Measurements from ENCODE around the gene PLA2G2F. TPM values are rescaled to one million over a fixed set of nuclear protein-coding genes. Genes with fewer than 3 reads are reported as not detected.
A peak's percentile ranks its signal among the peaks of the same experiment; 100 is the strongest.

Gene PLA2G2F
- total and polyA plus RNA-seq, 9 of the 15 experiments (the other 6 are each of a cell fraction or from before 2014, with no cell fraction given): not detected

- Histone ChIP-seq H3K4me2 (ENCODE audit: insufficient read depth, low read length) (peak overlapping the region; percentile 59), H4K20me1 (replicated peaks; ENCODE audit: control insufficient read depth, insufficient read depth, low read length) (no peaks in the 10 kb centered on the region), H3K4me1 (replicated peaks in 1 of 2; ENCODE audit: control insufficient read depth in 2 of 2, insufficient read depth in 2 of 2, low read length in 2 of 2) (peaks cover 0 to 26% of the 10 kb centered on the region in 2 experiments; a peak in 3 of 5 replicates), H3K9me1 (ENCODE audit: control insufficient read depth, insufficient read depth, low read length) (no peaks in the 10 kb centered on the region), H3K27ac (ENCODE audit: extremely low read depth, low read depth, low read length) (no peak overlapping the region), H3K9me3 (replicated peaks; ENCODE audit: control insufficient read depth, insufficient read depth, low read depth, low read length) (no peaks in the 10 kb centered on the region), H3K27me3 (ENCODE audit: control insufficient read depth in 2 of 2, insufficient read depth in 2 of 2, low read length in 2 of 2) (peaks cover 0 to 19% of the 10 kb centered on the region in 2 experiments; a peak in 2 of 5 replicates), H3K4me3 (peak overlapping the region; percentile 12; the same call in 1 of the 2 replicates), H3K36me3 (ENCODE audit: control insufficient read depth, insufficient read depth, low read length) (no peaks in the 10 kb centered on the region), H3K9ac (ENCODE audit: insufficient read depth in 1 of 2, low read depth in 2 of 2, low read length in 2 of 2) (peak overlapping the region in 1 of 2 experiments; percentile 82; a peak in 2 of 4 replicates), H2AFZ (ENCODE audit: low read depth, low read length) (peak overlapping the region; percentile 87), H3K79me2 (ENCODE audit: control insufficient read depth, insufficient read depth, low read length) (no peaks in the 10 kb centered on the region)
- in situ Hi-C loops (cut with MboI) (loop anchor here (5.0 kb wide), 1 partner anchor 240 kb away; no protein-coding TSS in a partner anchor), intact Hi-C loops (cut with micrococcal nuclease) (loop anchor here (1.0 to 2.0 kb wide), 3 partner anchors 51 to 234 kb away; no protein-coding TSS in a partner anchor)
- CTCF ChIA-PET (ENCODE audit: low intra/inter-chr PET ratio): interaction anchor here (1.2 to 3.0 kb wide), 4 partner anchors 51 to 390 kb away, joined by 6 to 24 read pairs (median 20); no protein-coding TSS in a partner anchor
- FAIRE-seq (peak; percentile 85), ATAC-seq (peak; percentile 98), DNase-seq (ENCODE audit: extremely low read depth in 1 of 4, low spot score in 3 of 4) (peak; percentile 88 to 98 (median 96))
- 14% methylated on average over 28 of the region's 29 CpGs for WGBS (ENCODE audit: insufficient coverage, low coverage, missing lambda C conversion rate)
- POLR2A ChIA-PET: interaction anchor here (0.6 to 1.2 kb wide), 4 partner anchors 10 to 36 kb away, joined by 3 to 5 read pairs (median 3); no protein-coding TSS in a partner anchor
- no TSS peak for BruUV-seq (replicated peaks)
- no peak for TF ChIP-seq ZNF165 (CRISPR knock-in tag; IDR thresholded peaks at IDR 0.05; ENCODE audit: borderline replicate concordance)
- no peak for TF ChIP-seq HDGF (IDR thresholded peaks at IDR 0.05)
- no peak for TF ChIP-seq WHSC1 (IDR thresholded peaks at IDR 0.05; ENCODE audit: low read length)
- 0 out of 2 replicates have a peak, but pooled peaks have one; percentile 13 for TF ChIP-seq ZNF143 (CRISPR knock-in tag; IDR thresholded peaks at IDR 0.05)
- TF ChIP-seq JUND (IDR thresholded peaks at IDR 0.05; ENCODE audit: borderline replicate concordance, low read depth, low read length): peak; percentile 30; the same call in 1 of the 2 replicates
- TF ChIP-seq JUND (tag; IDR thresholded peaks at IDR 0.05; ENCODE audit: borderline replicate concordance, low read depth, low read length): no peak
- no peak for TF ChIP-seq RUNX1 (IDR thresholded peaks at IDR 0.05; ENCODE audit: low read depth)
- no peak for TF ChIP-seq NFE2 (IDR thresholded peaks at IDR 0.05; ENCODE audit: low read depth)
- peak; percentile 46; the same call in 1 of the 2 replicates for TF ChIP-seq ZBTB7A (IDR thresholded peaks at IDR 0.05; ENCODE audit: borderline replicate concordance, control insufficient read depth, low read depth, low read length)
- no peak for TF ChIP-seq CBFA2T2 (conservative IDR thresholded peaks at IDR 0.05)
- no peak for TF ChIP-seq MXD1 (CRISPR knock-in tag; IDR thresholded peaks at IDR 0.05; ENCODE audit: borderline replicate concordance, poor library complexity, severe bottlenecking)
- TF ChIP-seq ZNF444 (CRISPR knock-in tag; IDR thresholded peaks at IDR 0.05): no peak
- TF ChIP-seq YY1 (IDR thresholded peaks at IDR 0.05; ENCODE audit: borderline replicate concordance in 1 of 3, control insufficient read depth in 1 of 3, extremely low read depth in 1 of 3, insufficient read depth in 3 of 3, insufficient read length in 1 of 3, insufficient replicate concordance in 2 of 3, low read depth in 1 of 3, low read length in 2 of 3): peak in 1 of 3 experiments; percentile 36
- no peak for TF ChIP-seq NR4A1 (CRISPR knock-in tag; IDR thresholded peaks at IDR 0.05)
- no peak for TF ChIP-seq NR4A1 (tag; IDR thresholded peaks at IDR 0.05)
- TF ChIP-seq GABPA (tag; conservative IDR thresholded peaks at IDR 0.05; ENCODE audit: low read depth): no peak
- TF ChIP-seq ZNF79 (CRISPR knock-in tag; IDR thresholded peaks at IDR 0.05; ENCODE audit: low read depth): no peak
- no peak for TF ChIP-seq SNRNP70 (optimal IDR thresholded peaks at IDR 0.05; ENCODE audit: low read depth, low read length)
- no peak for TF ChIP-seq EHMT2 (IDR thresholded peaks at IDR 0.05)
Observed at GRCh38 chr1:20151906-20152598, 12.9 kb downstream of the PLA2G2F start.

All from K562 (cell line).